RPMI8226 (cell line): ENCODE data around the gene GFOD1.
A peak's percentile ranks its signal among the peaks of the same experiment; 100 is the strongest.

Source experiments
- DNase-seq: peaks from one replicate; pipeline ENCODE4 v3.0.0-alpha.2; 2015

Gene GFOD1

DNA sequence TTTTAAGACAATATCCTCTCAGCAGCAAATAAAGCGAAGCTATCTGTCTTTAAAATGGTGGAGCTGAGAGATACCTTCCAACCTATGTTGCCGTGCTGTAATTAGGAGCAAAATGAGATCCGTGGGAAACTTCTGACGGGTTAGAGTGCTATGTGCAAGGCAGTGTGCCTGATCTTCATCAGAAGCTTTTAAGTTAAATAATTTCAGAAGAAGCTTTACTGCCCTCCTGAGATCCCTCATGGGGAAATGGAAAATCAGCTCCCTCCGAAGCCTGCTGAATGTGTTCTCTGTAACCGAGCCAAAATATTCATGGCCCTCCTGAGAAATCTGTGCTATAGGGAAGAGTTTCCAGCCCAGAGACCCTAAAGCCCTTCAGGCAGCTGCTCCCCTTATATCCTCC, 115.3 kb downstream of the GFOD1 start:
- no peak for DNase-seq

DNA sequence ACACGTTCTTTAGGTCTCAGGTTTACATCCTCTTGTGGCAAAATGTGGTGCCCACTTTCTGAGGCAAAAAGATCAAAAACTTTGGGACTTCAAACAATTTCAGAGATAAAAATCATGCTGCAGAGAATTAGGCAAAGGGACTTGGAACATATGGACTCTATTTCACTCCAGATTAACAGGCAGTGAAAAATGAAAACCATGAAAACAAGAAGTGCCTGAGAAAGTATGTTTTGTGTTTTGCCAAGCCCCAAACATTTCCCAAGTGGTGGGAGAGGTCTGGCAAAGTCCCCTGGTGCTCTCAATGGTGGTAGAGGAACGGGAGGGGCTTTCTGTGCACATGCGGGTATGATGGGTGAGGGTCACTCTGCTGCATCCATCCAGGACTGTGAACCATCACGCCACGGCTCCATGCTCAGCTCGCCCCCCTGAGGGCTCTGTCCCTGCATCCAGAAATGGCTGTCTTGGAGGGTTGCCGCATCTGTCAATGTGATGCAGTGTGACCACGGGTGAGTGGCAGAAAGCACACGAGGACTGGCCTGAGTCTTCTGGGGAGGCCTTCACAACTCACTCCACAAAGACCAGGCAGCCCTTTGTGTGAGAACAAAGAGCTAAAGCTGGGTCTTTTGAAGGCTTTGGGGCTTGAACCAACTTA, 115.9 kb downstream of the GFOD1 start:
- no peak for DNase-seq

DNA sequence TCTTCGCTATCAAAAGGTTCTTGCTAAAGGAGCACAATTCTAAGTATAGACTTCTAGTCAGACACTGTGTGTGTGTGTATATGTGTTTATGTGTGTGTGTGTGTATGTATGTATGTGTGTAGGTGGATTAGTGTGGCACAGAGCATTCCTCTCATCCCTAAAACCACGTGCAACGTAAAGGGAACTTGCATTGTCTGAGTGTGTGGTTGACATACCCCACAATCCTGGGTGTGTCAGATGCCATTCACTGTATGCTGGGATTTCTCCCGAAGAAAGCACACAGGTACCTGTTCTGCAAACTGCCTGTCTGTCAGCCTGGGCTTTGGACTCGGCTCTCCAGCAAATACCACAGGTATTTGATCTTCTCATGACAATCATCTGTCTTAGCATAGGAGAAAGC, 116.8 kb downstream of the GFOD1 start:
- DNase-seq, result no peak

DNA sequence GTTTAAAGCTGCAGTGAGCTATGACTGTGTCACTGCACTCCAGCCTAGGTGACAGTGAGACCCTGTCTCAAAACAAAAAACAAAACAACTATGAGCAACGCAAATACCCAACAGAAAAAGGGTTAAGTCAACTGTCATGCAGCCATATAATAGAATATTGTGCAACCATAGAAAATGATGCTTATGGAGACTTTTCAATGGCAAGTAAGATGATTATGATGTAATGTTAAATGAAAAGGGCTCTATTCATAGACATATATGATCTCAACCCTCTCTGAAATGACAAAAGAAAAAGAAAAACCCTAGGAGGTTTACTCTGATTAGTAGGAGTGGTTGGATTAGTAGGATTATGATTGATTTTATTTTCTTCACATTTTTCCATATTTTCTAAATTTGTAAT, 117.8 kb downstream of the GFOD1 start:
- no peak for DNase-seq

DNA sequence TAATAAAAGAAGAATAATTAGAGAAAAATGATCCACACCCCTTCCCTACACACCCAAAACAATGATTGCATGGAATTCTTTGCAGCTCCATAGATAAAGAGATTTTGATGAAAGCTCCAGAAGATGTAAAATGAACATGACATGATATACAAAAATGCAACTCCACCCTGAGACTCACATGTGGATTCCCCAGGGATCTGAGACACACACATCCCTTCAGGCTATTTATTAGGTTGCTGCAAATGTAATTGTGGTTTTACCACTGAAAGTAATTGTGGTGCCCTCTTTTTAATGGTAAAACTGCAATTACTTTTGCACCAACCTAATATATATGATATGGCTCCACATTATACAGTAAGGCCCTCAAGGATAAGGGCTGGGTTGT, 118.7 kb downstream of the GFOD1 start:
- no peak for DNase-seq

DNA sequence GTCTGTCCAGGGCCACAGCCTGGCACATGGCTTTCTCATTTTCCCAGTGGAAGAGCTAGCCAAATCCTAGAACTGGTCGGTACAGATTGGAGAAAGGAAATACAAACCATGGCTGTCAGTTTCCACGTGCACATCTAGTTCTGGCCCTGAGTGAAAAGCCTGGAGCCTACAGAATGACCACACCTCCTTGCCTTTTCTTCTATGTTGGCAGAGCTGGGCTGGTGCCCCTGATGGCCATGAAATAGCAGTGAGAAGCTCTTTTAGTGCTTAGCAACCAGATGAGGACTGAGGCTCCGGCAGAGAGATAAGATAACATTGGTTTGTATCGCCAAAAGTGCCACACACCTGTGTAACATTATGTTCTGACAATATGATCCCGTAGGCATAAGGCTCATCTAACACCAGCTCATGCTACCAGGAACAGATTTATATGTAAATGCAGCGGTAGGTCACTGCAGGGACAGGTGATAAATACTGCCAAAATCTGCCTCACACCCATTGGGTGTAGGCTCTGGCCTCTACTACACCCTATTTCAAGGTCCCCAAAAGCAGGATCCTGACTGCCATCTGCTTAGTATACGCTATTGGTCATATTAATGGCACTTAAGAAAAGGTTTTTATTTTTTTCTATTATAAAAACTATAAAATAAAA, 119.2 kb downstream of the GFOD1 start:
- DNase-seq, result no peak

DNA sequence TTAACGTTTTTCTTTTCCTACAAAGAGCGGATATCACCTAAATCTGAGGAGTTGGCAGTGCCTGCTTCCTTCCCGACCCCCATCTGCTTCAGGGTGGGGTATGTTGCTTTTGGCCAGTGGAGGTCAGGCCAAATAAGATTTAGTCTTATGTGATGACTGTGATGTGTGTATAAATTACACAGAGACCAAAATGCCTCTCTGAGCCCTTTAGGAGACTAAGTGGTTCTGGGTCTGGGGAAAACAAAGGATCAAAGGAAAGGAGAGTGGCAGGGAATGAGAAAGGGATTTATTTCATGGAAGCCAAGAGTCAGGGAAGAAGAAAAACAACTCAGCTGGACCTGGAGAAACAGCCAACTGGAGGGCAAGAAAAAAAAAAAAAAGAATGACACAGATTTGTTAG, 120.0 kb downstream of the GFOD1 start:
- no peak for DNase-seq

DNA sequence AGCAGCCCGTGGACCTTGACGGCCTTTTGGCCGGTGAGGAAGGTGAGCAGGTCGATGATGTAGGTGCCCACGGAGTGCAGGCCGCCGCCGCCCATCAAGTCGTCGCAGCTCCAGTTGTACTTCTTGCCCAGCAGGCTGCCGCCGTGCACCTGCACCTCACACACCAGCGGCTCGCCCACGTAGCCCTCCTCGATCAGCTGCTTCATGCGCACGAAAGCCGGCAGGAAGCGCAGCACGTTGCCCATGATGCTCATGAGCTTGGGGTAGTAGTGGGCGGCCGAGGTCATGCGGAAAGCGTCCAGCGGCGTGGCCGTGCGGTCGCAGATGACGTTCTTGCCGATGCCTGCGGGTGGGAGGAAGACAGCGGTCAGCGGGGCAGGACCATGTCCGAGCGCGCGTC, 122.1 kb downstream of the GFOD1 start:
- no peak for DNase-seq

DNA sequence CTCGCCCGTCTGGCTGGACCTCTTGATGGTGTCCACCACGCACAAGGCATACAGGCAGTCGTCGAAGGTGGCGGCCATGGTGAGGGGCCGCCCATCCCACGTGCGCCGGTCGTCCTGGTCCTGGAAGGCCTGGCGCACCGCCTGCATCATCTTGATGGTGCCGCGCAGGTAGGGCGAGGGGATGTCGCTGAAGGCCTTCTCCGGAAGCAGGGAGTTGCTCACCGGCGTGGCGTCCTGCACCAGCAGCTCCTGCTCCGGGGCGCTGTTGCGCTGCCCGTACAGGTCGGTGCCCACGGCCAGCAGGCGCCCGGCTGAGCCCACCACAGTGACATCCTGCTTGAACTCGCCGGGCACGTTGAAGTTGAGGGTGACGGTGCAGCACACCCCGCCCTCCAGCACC, 122.6 kb downstream of the GFOD1 start:
- no peak for DNase-seq

DNA sequence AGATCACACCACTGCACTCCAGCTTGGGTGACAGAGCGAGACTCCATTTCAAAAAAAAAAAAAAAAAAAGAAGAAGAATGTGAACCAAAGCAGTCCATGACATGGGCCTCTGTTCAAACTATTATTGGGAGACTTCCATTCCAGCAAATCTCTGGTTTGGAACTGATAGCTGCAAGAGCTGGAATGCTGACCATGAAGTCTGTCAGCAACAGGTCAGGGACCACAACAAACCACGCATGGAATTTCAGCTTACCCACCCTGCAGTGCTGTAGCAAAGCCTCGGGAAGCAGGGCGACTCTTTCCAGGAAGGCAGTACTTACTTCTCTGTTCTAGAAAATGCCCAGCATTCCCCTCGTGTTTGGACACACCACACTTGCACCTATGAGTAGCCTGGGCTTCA, 125.0 kb downstream of the GFOD1 start:
- no peak for DNase-seq

DNA sequence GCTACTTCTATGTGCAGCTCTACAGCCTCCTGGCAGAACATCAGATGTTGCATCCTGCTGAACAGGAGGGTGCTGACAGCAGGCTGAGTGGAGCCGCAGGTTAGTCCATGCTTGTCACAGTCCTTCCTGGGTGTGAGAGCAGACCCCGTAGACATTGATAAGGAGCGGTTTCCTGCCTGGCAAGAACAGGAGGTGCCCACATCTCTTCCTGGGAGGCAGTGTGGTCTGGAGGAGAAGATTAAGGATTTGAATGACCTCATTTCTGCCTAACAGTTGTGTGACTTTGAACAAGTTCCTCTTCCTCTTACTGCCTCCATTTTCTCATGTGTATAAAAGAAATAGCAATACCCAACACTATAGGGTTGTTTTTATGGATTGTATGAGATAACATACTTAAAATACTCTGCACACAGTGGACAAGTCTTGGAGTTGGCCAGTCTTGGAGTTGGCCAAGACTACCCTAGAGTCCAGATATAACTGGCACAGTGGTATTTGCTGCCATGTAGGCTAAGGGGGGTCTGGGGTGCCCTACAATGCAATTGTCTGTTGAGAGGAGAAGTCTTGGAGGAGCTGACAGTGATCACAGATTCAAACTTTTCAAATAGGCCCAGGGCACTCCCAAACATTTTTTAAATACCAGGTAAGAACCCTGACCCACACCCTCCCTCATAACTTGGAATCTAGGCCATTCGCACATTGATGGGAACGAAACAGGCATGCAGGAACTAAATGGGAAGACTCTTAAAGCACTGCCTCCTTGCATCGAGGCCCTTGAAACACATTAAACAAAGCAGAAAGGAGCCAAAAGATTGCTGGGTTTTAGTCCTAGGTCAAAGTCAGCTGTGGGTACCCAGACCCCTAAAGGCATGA, 126.5 kb downstream of the GFOD1 start:
- no peak for DNase-seq

DNA sequence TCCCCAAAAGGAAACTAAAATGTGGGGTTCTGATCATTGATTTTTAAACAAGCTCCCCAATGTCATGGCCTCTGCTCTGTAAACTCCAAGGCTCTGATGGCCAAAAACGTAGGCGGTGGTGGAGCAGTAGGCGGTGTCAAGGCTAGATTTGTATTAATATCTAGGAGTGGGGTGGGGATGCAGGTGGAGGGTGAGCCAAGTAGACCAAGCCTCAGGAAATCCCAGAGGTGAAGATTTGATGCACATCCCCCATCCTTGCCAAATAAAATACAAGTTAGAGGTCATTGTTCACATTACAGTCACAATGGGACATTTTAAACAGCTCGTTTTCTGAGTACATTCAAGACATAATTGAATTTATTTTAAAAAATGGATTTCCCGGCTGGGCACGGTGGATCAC, 128.1 kb downstream of the GFOD1 start:
- no peak for DNase-seq

DNA sequence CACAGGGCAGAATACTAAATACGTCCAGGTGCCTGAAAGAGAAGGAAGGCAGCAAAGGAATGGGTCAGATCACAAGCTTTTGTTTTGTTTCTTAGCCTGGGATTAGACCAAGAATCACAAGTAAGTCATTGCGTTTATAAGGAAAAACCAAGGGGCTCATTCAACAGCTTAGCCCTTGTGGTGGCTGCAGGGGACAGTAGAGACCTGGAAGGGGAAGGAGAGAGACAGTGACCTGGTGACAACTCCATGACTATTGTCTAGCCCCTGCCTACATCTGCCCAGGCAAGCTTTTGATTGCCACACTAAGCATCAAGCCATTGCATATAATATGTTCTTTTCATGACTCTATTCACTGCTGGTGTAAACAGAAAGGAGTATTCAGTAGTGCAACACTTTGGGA, 128.9 kb downstream of the GFOD1 start:
- no peak for DNase-seq

DNA sequence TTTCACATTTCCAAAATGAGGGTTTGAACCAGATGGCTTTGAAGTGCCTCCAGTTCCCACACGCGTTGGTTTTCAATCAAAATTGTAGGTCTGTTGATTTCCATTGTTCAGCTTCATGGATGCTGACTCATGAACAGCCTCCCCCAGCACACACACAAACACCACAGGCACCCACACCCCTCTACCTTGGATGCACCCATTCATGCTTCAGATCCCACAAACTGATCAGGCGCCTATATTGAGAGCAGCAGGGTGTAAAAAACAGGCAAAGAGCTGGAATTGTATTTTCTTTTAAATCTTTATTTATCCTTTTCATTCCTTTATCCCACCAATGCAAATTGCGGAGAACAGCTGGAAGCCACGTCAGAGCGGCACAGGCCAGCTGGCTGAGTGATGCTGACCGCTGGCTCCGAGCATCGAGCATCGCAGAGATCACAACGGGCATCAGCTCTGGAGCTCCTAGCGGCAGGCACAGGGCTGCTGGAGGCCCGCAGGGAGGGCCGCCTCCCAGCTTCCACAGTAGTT, 129.8 kb downstream of the GFOD1 start:
- DNase-seq, result no peak

DNA sequence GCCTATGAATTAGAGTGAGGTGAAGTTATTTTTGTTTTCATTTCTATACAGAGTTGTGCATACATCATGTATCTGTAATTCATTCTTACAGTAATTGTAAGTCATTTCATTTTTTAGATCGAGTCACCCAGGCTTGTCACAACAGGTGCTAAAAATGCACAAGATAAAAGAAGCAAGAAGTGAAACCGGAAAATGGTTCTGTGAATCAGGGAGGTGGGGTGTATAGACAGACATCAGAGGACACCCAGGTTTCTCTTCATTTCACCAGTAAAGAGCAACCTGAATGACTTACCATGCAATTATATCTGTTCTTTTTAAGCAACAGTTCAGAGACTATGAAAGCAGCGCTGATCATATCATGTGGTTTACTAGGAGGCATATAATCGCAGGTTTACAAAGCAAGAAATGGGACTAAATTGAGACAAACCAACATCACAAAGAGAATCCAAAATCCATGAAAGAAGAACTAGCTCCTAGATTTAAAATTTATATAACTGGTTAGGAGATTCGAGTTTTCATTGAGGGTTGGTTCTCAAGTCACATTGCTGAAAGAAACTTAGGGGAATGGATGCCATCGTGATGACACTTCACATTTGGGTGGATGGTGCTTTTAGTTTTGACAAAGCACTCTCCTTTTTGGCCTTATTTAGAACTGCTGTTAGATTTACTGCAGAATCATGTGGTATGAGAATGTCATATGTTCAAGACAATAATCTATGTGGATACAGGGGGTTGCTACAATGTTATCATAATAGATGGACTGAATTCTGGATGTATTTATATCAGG, 131.2 kb downstream of the GFOD1 start:
- DNase-seq, result peak; percentile 89

DNA sequence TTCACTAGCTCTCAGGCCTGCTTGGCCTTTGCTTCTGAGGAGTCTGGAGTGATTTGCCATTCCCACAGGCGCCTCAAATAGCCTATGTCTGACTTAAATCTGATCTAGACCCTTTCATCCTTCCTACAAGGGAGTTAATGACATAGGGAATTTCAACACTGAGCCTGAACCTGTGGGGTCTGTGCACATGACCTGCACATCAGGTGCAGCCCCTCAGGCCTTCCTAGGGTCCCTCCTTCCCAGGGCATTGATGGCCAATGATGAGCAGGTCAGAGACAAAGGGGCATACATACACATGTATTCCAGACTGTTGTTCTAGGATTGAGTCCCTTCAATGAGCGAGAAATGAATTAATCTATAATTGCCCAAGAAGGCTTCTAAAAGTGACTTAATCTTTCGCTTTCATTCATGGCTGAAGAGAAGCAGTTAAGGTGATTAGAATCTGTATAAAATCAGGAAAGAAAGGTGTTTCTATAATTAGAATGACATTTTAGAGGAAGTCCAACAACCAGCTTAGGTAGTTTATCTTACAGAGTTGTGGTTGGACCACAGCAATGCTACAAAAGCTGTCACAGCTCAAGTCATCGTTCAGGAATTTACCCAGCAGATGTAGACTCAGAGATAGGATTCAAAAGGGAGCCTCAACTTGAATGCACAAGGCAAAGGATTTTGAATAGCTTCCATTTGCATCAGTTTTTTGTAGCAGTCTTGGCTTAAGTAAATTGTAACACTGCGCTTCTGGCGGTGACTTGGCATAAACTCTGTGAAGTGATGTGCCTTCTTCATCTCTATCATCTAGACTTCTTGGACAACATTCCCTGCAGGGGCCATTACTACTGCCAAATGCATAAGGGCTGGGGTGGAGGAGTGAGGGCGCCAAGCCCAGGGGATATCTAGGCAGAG, 132.1 kb downstream of the GFOD1 start:
- peak; percentile 80 for DNase-seq

DNA sequence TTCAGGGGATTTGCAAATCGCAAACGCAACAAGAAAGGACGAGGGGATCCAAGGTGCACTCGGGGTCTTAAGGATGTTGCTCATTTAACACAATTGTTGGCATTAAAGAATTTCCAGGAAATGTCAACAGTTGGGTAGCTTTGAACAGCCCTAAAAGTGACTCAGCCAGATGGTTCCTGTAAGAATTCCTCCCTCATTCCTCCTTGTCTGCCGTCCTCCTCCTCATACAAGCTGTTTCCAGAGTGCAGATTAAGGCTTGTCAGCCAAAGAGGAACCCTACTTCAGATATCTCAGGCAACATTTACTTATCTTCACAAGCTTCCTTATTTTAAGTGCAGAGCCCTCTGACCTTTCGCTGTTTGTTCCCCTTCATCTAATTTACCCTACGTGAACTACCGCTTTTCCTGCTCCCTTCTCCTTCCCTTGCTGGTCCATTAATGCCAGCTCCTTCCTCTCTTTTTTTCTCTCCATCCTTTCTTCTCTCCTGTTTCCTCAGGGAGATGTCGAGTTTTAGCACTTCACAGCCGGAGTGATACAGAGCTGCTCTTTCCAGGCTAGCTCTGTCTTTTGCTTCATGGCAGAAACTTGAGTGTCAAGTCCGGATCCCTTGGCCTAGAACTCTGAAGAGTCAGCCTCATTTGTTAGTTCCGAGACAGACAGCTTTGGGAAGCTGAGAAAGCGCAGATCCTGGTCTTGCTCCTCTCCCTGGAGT, 132.9 kb downstream of the GFOD1 start:
- no peak for DNase-seq

DNA sequence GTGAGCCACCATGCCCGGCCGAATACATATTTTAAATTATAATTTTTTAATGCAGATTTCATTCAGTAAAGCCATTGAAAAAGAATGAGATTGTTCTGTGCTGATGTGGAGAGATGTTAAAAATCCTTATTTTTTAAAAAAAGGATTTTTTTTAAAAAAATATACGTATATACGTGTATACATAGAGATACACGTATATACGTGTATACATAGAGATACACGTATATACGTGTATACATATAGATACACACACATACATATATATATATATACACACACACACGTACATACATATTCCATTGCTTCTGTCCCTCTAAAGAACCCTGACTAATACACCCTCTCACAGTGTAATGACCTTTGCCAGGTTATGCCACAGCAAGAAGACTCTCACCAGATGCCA, 135.2 kb downstream of the GFOD1 start:
- no peak for DNase-seq

DNA sequence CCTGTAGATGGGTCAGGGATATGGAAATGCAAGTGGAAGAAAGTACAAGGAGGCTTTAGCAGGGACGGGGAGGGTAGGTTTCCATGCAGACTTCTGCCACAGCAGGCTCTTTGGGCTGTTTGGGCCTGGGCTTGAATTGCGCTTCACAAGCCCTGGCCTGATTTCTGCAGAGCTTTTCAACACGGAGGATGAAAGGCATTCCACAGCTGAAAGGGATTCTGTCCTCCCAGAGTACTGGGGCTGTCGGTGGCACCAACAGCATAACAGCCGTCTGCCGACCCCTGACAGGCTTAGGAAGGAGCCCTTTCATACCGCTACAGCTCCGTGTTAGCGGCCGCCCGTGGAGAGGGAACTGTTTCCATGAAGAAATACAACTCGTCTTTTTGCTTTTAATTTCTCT, 136.1 kb downstream of the GFOD1 start:
- DNase-seq, result no peak

DNA sequence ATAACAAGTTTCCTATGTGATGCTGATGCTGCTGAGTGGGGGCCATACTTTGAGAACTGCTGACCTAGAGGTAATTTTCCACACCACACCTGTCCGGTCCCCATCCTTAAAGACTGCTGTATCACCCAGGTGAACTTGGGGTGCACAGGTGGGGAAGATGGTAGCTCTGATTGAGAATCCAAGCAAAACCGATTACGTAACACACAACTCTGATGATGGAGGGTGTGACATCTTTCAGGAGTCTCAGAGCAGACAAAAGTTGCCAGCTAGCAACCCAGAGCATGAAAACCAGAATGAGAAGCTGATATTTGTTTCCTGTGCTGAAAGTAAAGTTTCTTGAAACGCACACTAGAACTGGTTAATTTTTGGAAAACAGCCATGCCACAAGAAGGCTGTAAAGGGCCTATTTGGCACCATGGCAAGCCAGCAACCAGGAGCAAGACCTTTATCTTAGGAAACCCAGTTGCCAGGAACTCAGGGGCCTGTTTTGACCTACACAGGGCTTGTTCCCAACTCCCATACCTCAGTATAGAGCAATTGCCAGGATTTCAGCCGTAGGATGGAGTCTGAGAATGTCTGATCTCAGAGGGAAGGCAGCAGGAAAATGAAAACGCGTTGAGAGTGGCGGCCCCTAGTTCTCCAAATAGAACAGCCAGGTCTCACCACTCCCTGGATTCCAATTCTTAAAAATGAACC, 137.4 kb downstream of the GFOD1 start:
- no peak for DNase-seq
